H9 (cell line): ENCODE measurements around the gene GAREM1. TPM values are rescaled to one million over a fixed set of nuclear protein-coding genes. Genes with fewer than 3 reads are reported as not detected.

Source experiments
- DNase-seq: peaks from one replicate; pipeline ENCODE4 v3.0.0-alpha.2; 2017
- H2AFZ ChIP-seq: one replicate; pipeline ENCODE4 v1.6.1; 2013; ENCODE audit warnings: mild to moderate bottlenecking, low read length, control low read depth, moderate library complexity
- H2AK5ac ChIP-seq: 2 replicates; pipeline ENCODE4 v1.6.1; 2013; ENCODE audit warnings: low read length, control low read depth, mixed read lengths; ENCODE audit not compliant: insufficient read length
- H2BK120ac ChIP-seq: one replicate; pipeline ENCODE4 v1.6.1; 2013; ENCODE audit warnings: low read depth, mild to moderate bottlenecking, low read length, control low read depth, inconsistent platforms; ENCODE audit not compliant: poor library complexity, severe bottlenecking
- H2BK12ac ChIP-seq: 2 replicates; pipeline ENCODE4 v1.6.1; 2013; ENCODE audit warnings: low read length, control low read depth, mixed read lengths, low read depth; ENCODE audit not compliant: insufficient read length
- H2BK15ac ChIP-seq: 2 replicates; pipeline ENCODE4 v1.6.1; 2013; ENCODE audit warnings: low read depth, low read length, control low read depth
- H2BK20ac ChIP-seq: one replicate; pipeline ENCODE4 v1.6.1; 2013; ENCODE audit warnings: low read depth, mild to moderate bottlenecking, low read length, control low read depth, inconsistent platforms; ENCODE audit not compliant: poor library complexity, severe bottlenecking
- H2BK5ac ChIP-seq: 2 replicates; pipeline ENCODE4 v1.6.1; 2013; ENCODE audit warnings: low read length, control low read depth, mixed read lengths; ENCODE audit not compliant: insufficient read length
- H3K14ac ChIP-seq: 2 replicates; pipeline ENCODE4 v1.6.1; 2013; ENCODE audit warnings: low read length, control low read depth; ENCODE audit not compliant: insufficient read depth
- H3K18ac ChIP-seq: 2 replicates; pipeline ENCODE4 v1.6.1; 2013; ENCODE audit warnings: low read depth, mild to moderate bottlenecking, mixed read lengths, low read length, control low read depth; ENCODE audit not compliant: insufficient read length
- H3K23ac ChIP-seq: 2 replicates; pipeline ENCODE4 v1.6.1; 2013; ENCODE audit warnings: low read length, control low read depth, mixed read lengths, low read depth; ENCODE audit not compliant: insufficient read length
- H3K23me2 ChIP-seq: 2 replicates; pipeline ENCODE4 v1.6.1; 2013; ENCODE audit warnings: low read depth, mild to moderate bottlenecking, mixed read lengths, low read length, control low read depth; ENCODE audit not compliant: insufficient read length, poor library complexity, severe bottlenecking
- H3K27ac ChIP-seq: 2 replicates; pipeline ENCODE4 v1.5.1; 2013; ENCODE audit warnings: low read length, control low read depth, mixed read lengths, low read depth; ENCODE audit not compliant: insufficient read length
- H3K27me3 ChIP-seq: 2 replicates; pipeline ENCODE4 v1.6.1; 2013; ENCODE audit warnings: low read length, control low read depth, inconsistent platforms; ENCODE audit not compliant: insufficient read depth
- H3K4ac ChIP-seq: 2 replicates; pipeline ENCODE4 v1.6.1; 2013; ENCODE audit warnings: low read depth, mild to moderate bottlenecking, control low read depth, inconsistent platforms, low read length, moderate library complexity
- H3K4me1 ChIP-seq: 2 replicates; pipeline ENCODE4 v1.6.1; 2013; ENCODE audit warnings: low read length, control low read depth, inconsistent platforms; ENCODE audit not compliant: insufficient read depth
- H3K4me2 ChIP-seq: 2 replicates; pipeline ENCODE4 v1.6.1; 2013; ENCODE audit warnings: low read length, control low read depth, mixed read lengths; ENCODE audit not compliant: insufficient read length, insufficient read depth
- H3K56ac ChIP-seq: 2 replicates; pipeline ENCODE4 v1.6.1; 2013; ENCODE audit warnings: low read depth, mild to moderate bottlenecking, mixed read lengths, low read length, control low read depth; ENCODE audit not compliant: insufficient read length
- H3K79me1 ChIP-seq: 2 replicates; pipeline ENCODE4 v1.6.1; 2013; ENCODE audit warnings: low read depth, mild to moderate bottlenecking, moderate library complexity, low read length, control low read depth, inconsistent platforms; ENCODE audit not compliant: insufficient read depth, poor library complexity, severe bottlenecking
- H3K79me2 ChIP-seq: 2 replicates; pipeline ENCODE4 v1.6.1; 2013; ENCODE audit warnings: low read length, control low read depth, inconsistent platforms; ENCODE audit not compliant: insufficient read depth
- H3K9ac ChIP-seq: 2 replicates; pipeline ENCODE4 v1.6.1; 2013; ENCODE audit warnings: low read length, control low read depth, mixed read lengths; ENCODE audit not compliant: insufficient read length; ENCODE audit errors: extremely low read depth
- H3K9me3 ChIP-seq: one replicate; pipeline ENCODE4 v1.6.1; 2013; ENCODE audit warnings: low read depth, low read length, inconsistent platforms; ENCODE audit not compliant: control insufficient read depth
- H3T11ph ChIP-seq: one replicate; pipeline ENCODE4 v1.6.1; 2013; ENCODE audit warnings: mild to moderate bottlenecking, low read length, control low read depth, inconsistent platforms
- H4K20me1 ChIP-seq: one replicate; pipeline ENCODE4 v1.6.1; 2013; ENCODE audit not compliant: control insufficient read depth, insufficient read length, insufficient read depth
- H4K5ac ChIP-seq: 2 replicates; pipeline ENCODE4 v1.6.1; 2013; ENCODE audit warnings: low read depth, mild to moderate bottlenecking, mixed read lengths, low read length, control low read depth; ENCODE audit not compliant: insufficient read length
- H4K8ac ChIP-seq: replicated peaks from 2 replicates; pipeline ENCODE4 v1.6.1; 2013; ENCODE audit warnings: low read length, control low read depth, mixed read lengths, low read depth; ENCODE audit not compliant: insufficient read length
- H4K91ac ChIP-seq: 2 replicates; pipeline ENCODE4 v1.6.1; 2013; ENCODE audit warnings: low read depth, mild to moderate bottlenecking, moderate library complexity, mixed read lengths, low read length, control low read depth; ENCODE audit not compliant: insufficient read length
- H3K27ac Mint-ChIP-seq, 3 experiments: 2 replicates in 2 of 3; 3 replicates in 1 of 3; pipeline ENCODE4 v1.8.0; 2020 to 2021; ENCODE audit warnings: mixed read lengths in 3 of 3, mild to moderate bottlenecking in 1 of 3, moderate library complexity in 1 of 3
- H3K27me3 Mint-ChIP-seq: 2 replicates; pipeline ENCODE4 v1.8.0; 2021; ENCODE audit warnings: low read depth, mild to moderate bottlenecking, moderate library complexity, mixed read lengths
- H3K36me3 Mint-ChIP-seq, 3 experiments: 2 replicates in 2 of 3; 3 replicates in 1 of 3; pipeline ENCODE4 v1.8.0; 2020 to 2021; ENCODE audit warnings: low read depth in 3 of 3, mixed read lengths in 3 of 3; ENCODE audit not compliant: insufficient read depth in 1 of 3
- H3K4me1 Mint-ChIP-seq, 2 experiments: 2 replicates each; pipeline ENCODE4 v1.8.0; 2020; ENCODE audit warnings: mixed read lengths in 2 of 2
- H3K4me3 Mint-ChIP-seq, 2 experiments: 2 replicates in 1 of 2; 3 replicates in 1 of 2; pipeline ENCODE4 v1.8.0; 2020 to 2021; ENCODE audit warnings: mild to moderate bottlenecking in 2 of 2, mixed read lengths in 2 of 2, moderate library complexity in 1 of 2
- H3K9me3 Mint-ChIP-seq, 2 experiments: 2 replicates in 1 of 2; 3 replicates in 1 of 2; pipeline ENCODE4 v1.8.0; 2020; ENCODE audit warnings: mild to moderate bottlenecking in 2 of 2, mixed read lengths in 2 of 2, moderate library complexity in 1 of 2
- CTCF ChIP-seq: fragments of 200-600 bp; sonication (generic); conservative IDR thresholded peaks from 3 replicates; pipeline ENCODE4 v1.8.0; 2021; ENCODE audit warnings: antibody characterized with exemption, mild to moderate bottlenecking
- WGBS: extraction: QIAGEN DNeasy Blood & Tissue Kit; methylation state at CpG from one replicate; pipeline ENCODE4 v1.1.7; 2013; ENCODE audit warnings: missing lambda C conversion rate, low lambda C conversion rate, mixed read lengths; ENCODE audit not compliant: insufficient read length; ENCODE audit errors: extremely low coverage; 5-methylcytosine and 5-hydroxymethylcytosine counted together
- total RNA-seq: library from RNA; stranded (reverse); gene quantifications from 2 replicates; pipeline ENCODE4 v1.2.1, GENCODE V29; 2021

The GAREM1 gene
- total RNA-seq, 1 experiment from 2014 or later, result 4.4 TPM

DNA sequence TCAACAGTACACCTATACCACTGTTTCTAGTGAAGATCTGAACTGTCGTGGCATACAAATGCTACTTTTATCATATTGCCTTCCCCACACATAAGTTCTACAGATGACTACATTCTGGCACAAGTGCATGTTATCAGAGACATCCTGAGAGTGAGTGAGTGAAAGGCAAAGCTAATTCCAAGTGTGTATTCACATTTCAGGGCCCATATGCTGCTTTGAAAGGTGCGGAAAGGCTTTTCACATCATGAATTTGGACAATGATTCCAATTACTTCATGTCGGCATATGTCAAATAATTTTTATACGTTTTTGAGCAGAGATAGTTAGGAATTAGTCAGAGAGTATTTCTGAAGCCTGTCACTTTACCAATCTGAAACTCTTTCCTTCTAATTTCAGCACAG is 101.7 kb downstream of the GAREM1 start:
- Histone ChIP-seq H2BK15ac (no peak overlapping the region), H3K56ac (no peak overlapping the region), H3K23ac (no peak overlapping the region), H3K27ac (no peak overlapping the region), H4K91ac (no peak overlapping the region), H3K79me2 (no peaks in the 10 kb centered on the region), H2BK12ac (no peak overlapping the region), H4K20me1 (no peaks in the 10 kb centered on the region), H3K9ac (no peak overlapping the region), H3K4me1 (no peaks in the 10 kb centered on the region), H2BK5ac (no peak overlapping the region), H3K27me3 (no peaks in the 10 kb centered on the region), H3K14ac (no peak overlapping the region), H4K8ac (no peak overlapping the region), H3K4ac (no peak overlapping the region), H2AK5ac (no peak overlapping the region), H3K9me3 (no peaks in the 10 kb centered on the region), H3T11ph (no peak overlapping the region), H2BK20ac (no peak overlapping the region), H2AFZ (no peak overlapping the region), H3K4me2 (no peak overlapping the region), H4K5ac (no peak overlapping the region), H3K18ac (no peak overlapping the region), H2BK120ac (no peak overlapping the region), H3K23me2 (no peaks in the 10 kb centered on the region), H3K79me1 (no peaks in the 10 kb centered on the region)
- H3K9me3 Mint-ChIP-seq, result no peaks in the 10 kb centered on the region
- no peaks in the 10 kb centered on the region for H3K27me3 Mint-ChIP-seq
- no peaks in the 10 kb centered on the region for H3K36me3 Mint-ChIP-seq
- no peak overlapping the region for H3K4me3 Mint-ChIP-seq
- WGBS, result no CpG with 5 or more reads among the region's 4 CpGs
- H3K4me1 Mint-ChIP-seq, result peaks cover 6 to 7% of the 10 kb centered on the region in 2 experiments
- no peak for DNase-seq
- no peak for TF ChIP-seq CTCF
- no peak overlapping the region for H3K27ac Mint-ChIP-seq
